ENCODE results near the gene ZNF562. TPM values are rescaled to one million over a fixed set of nuclear protein-coding genes. Genes with fewer than 3 reads are reported as not detected.
"Not testable (repeated sequence)": the region's sequence is repeated elsewhere in the genome, so short reads cannot be mapped to it uniquely, and the experiment has no call there.

The ZNF562 gene
- total RNA-seq, 1 experiment from 2014 or later, result 23.0 TPM

GRCh38 chr19:9658769-9659168 is 16.1 kb downstream of the ZNF562 start:
- BruUV-seq (replicated peaks), result no TSS peak
- H3K9me3 Mint-ChIP-seq (ENCODE audit: unreplicated experiment), result peaks cover 10% of the 10 kb centered on the region
- TF ChIP-seq CTCF (IDR thresholded peaks at IDR 0.05; ENCODE audit: insufficient read depth in 1 of 2, low read depth in 1 of 2, low read length in 1 of 2, severe bottlenecking in 1 of 2, unreplicated experiment in 1 of 2), result no peak
- H3K27ac Mint-ChIP-seq (ENCODE audit: unreplicated experiment), result no peak overlapping the region
- intact Hi-C loops (cut with micrococcal nuclease; ENCODE audit: unreplicated experiment), result no loop called here
- H3K4me3 ChIP-seq (ENCODE audit: low read depth, low read length), result no peak overlapping the region
- POLR2A ChIA-PET, result no interaction called here
- H3K4me3 Mint-ChIP-seq (ENCODE audit: unreplicated experiment), result no peak overlapping the region
- H3K36me3 ChIP-seq (ENCODE audit: control insufficient read depth, insufficient read depth, low read length), result 0 out of 2 replicates have a peak, but pooled peaks cover 1% of the 10 kb centered on the region
- no peaks in the 10 kb centered on the region for H3K27me3 ChIP-seq (replicated peaks; ENCODE audit: control insufficient read depth, insufficient read depth, low read length)
- CTCF ChIA-PET, result no interaction called here
- H3K9me3 ChIP-seq, result peaks cover 20% of the 10 kb centered on the region
- no peaks in the 10 kb centered on the region for H3K27me3 Mint-ChIP-seq (ENCODE audit: insufficient read depth, unreplicated experiment)
- no peak for DNase-seq
- peaks cover 57% of the 10 kb centered on the region for H3K36me3 Mint-ChIP-seq (ENCODE audit: insufficient read depth, unreplicated experiment)
- H3K4me1 ChIP-seq, result no peaks in the 10 kb centered on the region
- H3K4me1 Mint-ChIP-seq (ENCODE audit: low read depth, unreplicated experiment), result no peaks in the 10 kb centered on the region

- intact Hi-C loops (cut with micrococcal nuclease; ENCODE audit: unreplicated experiment); H3K27me3 ChIP-seq (replicated peaks; ENCODE audit: control insufficient read depth, insufficient read depth, low read length); H3K4me1 ChIP-seq; H3K4me3 Mint-ChIP-seq (ENCODE audit: unreplicated experiment); H3K27ac Mint-ChIP-seq (ENCODE audit: unreplicated experiment); H3K4me1 Mint-ChIP-seq (ENCODE audit: low read depth, unreplicated experiment); DNase-seq; CTCF ChIA-PET; H3K36me3 ChIP-seq (ENCODE audit: control insufficient read depth, insufficient read depth, low read length); H3K27me3 Mint-ChIP-seq (ENCODE audit: insufficient read depth, unreplicated experiment); H3K4me3 ChIP-seq (ENCODE audit: low read depth, low read length); POLR2A ChIA-PET: not testable (repeated sequence)
- BruUV-seq (replicated peaks), result TSS peak; percentile 12
- peaks cover 40% of the 10 kb centered on the region for H3K9me3 ChIP-seq
- H3K9me3 Mint-ChIP-seq (ENCODE audit: unreplicated experiment), result peaks cover 19% of the 10 kb centered on the region
- H3K36me3 Mint-ChIP-seq (ENCODE audit: insufficient read depth, unreplicated experiment), result peaks cover 100% of the 10 kb centered on the region
Observed at GRCh38 chr19:9653066-9653555, 21.8 kb downstream of the ZNF562 start.

GRCh38 chr19:9651464-9651863 is 23.4 kb downstream of the ZNF562 start:
- intact Hi-C loops (cut with micrococcal nuclease; ENCODE audit: unreplicated experiment); H3K36me3 ChIP-seq (ENCODE audit: control insufficient read depth, insufficient read depth, low read length); CTCF ChIA-PET; H3K27me3 Mint-ChIP-seq (ENCODE audit: insufficient read depth, unreplicated experiment); H3K4me1 ChIP-seq; H3K4me3 ChIP-seq (ENCODE audit: low read depth, low read length); POLR2A ChIA-PET; H3K4me1 Mint-ChIP-seq (ENCODE audit: low read depth, unreplicated experiment); H3K27ac Mint-ChIP-seq (ENCODE audit: unreplicated experiment); H3K4me3 Mint-ChIP-seq (ENCODE audit: unreplicated experiment); DNase-seq; H3K27me3 ChIP-seq (replicated peaks; ENCODE audit: control insufficient read depth, insufficient read depth, low read length); H3K9me3 Mint-ChIP-seq (ENCODE audit: unreplicated experiment); BruUV-seq (replicated peaks): not testable (repeated sequence)
- H3K36me3 Mint-ChIP-seq (ENCODE audit: insufficient read depth, unreplicated experiment), result peaks cover 95% of the 10 kb centered on the region
- H3K9me3 ChIP-seq, result peaks cover 40% of the 10 kb centered on the region

GRCh38 chr19:9650345-9650744 is 24.6 kb downstream of the ZNF562 start:
- Histone ChIP-seq H3K36me3 (ENCODE audit: control insufficient read depth, insufficient read depth, low read length) (peaks cover 4% of the 10 kb centered on the region; the same call in 1 of the 2 replicates), H3K4me3 (ENCODE audit: low read depth, low read length) (no peak overlapping the region), H3K9me3 (peaks cover 34% of the 10 kb centered on the region), H3K27me3 (replicated peaks; ENCODE audit: control insufficient read depth, insufficient read depth, low read length) (no peaks in the 10 kb centered on the region), H3K4me1 (no peaks in the 10 kb centered on the region)
- no peak for DNase-seq
- no peak overlapping the region for H3K27ac Mint-ChIP-seq (ENCODE audit: unreplicated experiment)
- ChIA-PET CTCF (no interaction called here), POLR2A (no interaction called here)
- H3K9me3 Mint-ChIP-seq (ENCODE audit: unreplicated experiment), result peaks cover 9% of the 10 kb centered on the region
- TF ChIP-seq CTCF (IDR thresholded peaks at IDR 0.05; ENCODE audit: insufficient read depth in 1 of 2, low read depth in 1 of 2, low read length in 1 of 2, severe bottlenecking in 1 of 2, unreplicated experiment in 1 of 2), result no peak
- intact Hi-C loops (cut with micrococcal nuclease; ENCODE audit: unreplicated experiment), result no loop called here
- H3K4me1 Mint-ChIP-seq (ENCODE audit: low read depth, unreplicated experiment), result no peaks in the 10 kb centered on the region
- H3K36me3 Mint-ChIP-seq (ENCODE audit: insufficient read depth, unreplicated experiment), result peaks cover 88% of the 10 kb centered on the region
- no peaks in the 10 kb centered on the region for H3K27me3 Mint-ChIP-seq (ENCODE audit: insufficient read depth, unreplicated experiment)
- no peak overlapping the region for H3K4me3 Mint-ChIP-seq (ENCODE audit: unreplicated experiment)
- no TSS peak for BruUV-seq (replicated peaks)

All from Caco-2 (cell line).